Activated CD4-positive, alpha-beta T cell treated with anti-CD3 and anti-CD28 coated beads for 36 hours (primary cell): ENCODE measurements around the gene TNXB. TPM values are rescaled to one million over a fixed set of nuclear protein-coding genes. Genes with fewer than 3 reads are reported as not detected.
"Not testable (repeated sequence)": the region's sequence is repeated elsewhere in the genome, so short reads cannot be mapped to it uniquely, and the experiment has no call there.

Experiments
- ATAC-seq: fragments of 200-7000 bp; cut with Tn5 transposase; one replicate; pipeline ENCODE4 v1.10.0; 2021; ENCODE audit warnings: mild to moderate bottlenecking, moderate library complexity
- CTCF ChIA-PET: fragments of 350-600 bp; sonication (Branson Sonifier 250); formaldehyde crosslinking; loops from one replicate; lab custom pipeline; 2021; ENCODE audit warnings: antibody characterized with exemption; lab: Charles Lee
- POLR2A ChIA-PET: fragments of 350-600 bp; sonication (Branson Sonifier 250); formaldehyde crosslinking; loops from one replicate; lab custom pipeline; 2021; ENCODE audit warnings: antibody characterized with exemption, inconsistent platforms; lab: Charles Lee
- DNase-seq: peaks from one replicate; pipeline ENCODE4 v3.0.0-alpha.2; 2020
- H3K27ac Mint-ChIP-seq: one replicate; pipeline ENCODE4 v1.8.0; 2021; ENCODE audit warnings: mixed read lengths
- H3K27me3 Mint-ChIP-seq: one replicate; pipeline ENCODE4 v1.8.0; 2021; ENCODE audit warnings: mixed read lengths
- H3K36me3 Mint-ChIP-seq: one replicate; pipeline ENCODE4 v1.8.0; 2021; ENCODE audit warnings: low read depth, mixed read lengths
- H3K4me1 Mint-ChIP-seq: one replicate; pipeline ENCODE4 v1.8.0; 2021; ENCODE audit warnings: mixed read lengths
- H3K4me3 Mint-ChIP-seq: one replicate; pipeline ENCODE4 v1.8.0; 2021; ENCODE audit warnings: mild to moderate bottlenecking, moderate library complexity, mixed read lengths
- H3K9me3 Mint-ChIP-seq: one replicate; pipeline ENCODE4 v1.8.0; 2021; ENCODE audit warnings: low read depth, mixed read lengths
- intact Hi-C, 2 experiments: fragments of 100-400 bp; cut with DNase I in 1 of 2; cut with micrococcal nuclease in 1 of 2; formaldehyde crosslinking; loops; one replicate each; pipeline versions ENCODE4 v1.14.2 to v1.15.1; 2022 to 2024; cut with DNase I, micrococcal nuclease
- total RNA-seq, 2 experiments: library from RNA; stranded (reverse); gene quantifications; one replicate each; pipeline ENCODE4 v1.2.3, GENCODE V29; 2021

The TNXB gene
- total RNA-seq, 2 experiments from 2014 or later = 3.5 to 3.8 TPM

DNA sequence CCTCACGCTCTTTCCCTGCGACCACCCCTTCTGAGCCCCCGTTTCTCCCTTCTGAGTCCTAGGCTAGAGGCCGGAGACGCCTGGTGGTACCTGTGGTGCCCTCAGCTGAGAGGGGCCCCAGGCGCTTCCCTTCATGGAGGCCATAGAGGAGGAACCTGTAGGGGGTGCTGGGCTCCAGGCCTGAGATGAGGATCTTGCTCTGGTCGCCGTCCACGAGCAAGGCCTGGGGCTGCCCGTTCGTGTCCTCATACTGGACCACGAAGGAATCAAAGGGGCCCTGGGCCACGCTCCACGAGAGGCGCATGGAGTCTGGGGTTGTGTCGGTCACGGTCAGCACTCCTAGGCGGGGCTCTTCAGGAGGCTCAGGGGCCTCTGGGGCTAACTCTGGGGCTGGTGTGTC lies 64.2 kb downstream of the TNXB start:
- H3K27me3 Mint-ChIP-seq, H3K4me3 Mint-ChIP-seq, H3K4me1 Mint-ChIP-seq, H3K9me3 Mint-ChIP-seq, POLR2A ChIA-PET, CTCF ChIA-PET, H3K36me3 Mint-ChIP-seq, DNase-seq, H3K27ac Mint-ChIP-seq, ATAC-seq: not testable (repeated sequence)
- intact Hi-C loops = loop anchor here in 1 of 2 experiments (10.0 kb wide), 1 partner anchor 110 kb away; the partner anchor contains the start of genes PPT2 and PRRT1

DNA sequence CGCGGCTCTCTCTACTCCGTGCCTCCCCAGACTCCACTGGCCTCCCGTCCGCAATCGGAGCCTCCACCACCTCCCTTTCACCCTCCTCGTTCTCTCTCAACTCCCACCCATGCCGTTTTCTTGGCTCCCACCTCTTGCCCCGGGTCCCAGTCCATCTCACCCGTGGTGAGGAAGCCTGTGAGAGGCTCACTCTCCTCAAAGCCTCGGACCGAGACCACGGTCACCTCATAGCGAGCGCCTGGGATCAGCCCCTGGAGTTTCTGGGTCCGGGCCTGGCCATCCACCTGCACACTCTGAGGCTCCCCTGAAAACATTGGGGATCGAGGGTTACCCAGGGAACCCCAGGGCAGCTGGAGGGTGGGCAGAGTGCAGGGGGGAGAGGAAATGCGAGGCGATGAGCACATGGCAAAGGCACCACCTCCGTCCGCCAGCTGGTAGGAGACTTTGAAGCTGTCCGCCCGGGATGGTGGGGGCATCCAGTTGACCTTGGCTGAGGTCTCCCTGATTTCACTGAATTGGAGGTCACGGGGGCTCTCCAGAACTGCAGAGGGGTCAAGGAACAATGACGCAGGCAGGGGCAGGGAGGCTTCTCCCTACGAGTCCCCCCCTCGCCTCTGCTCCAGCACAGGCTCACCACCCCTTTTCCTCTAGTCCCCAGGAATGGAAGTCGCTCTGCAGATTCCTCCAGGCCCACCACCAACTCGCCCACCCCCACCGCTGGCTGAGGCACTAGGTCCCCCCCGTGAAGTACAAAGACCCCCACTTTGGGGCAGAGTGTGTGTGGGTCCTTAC lies 65.4 kb downstream of the TNXB start:
- H3K27me3 Mint-ChIP-seq, H3K27ac Mint-ChIP-seq, CTCF ChIA-PET, H3K9me3 Mint-ChIP-seq, DNase-seq, H3K4me3 Mint-ChIP-seq, H3K36me3 Mint-ChIP-seq, H3K4me1 Mint-ChIP-seq, POLR2A ChIA-PET, ATAC-seq: not testable (repeated sequence)
- intact Hi-C loops = loop anchor here in 1 of 2 experiments (10.0 kb wide), 1 partner anchor 111 kb away; the partner anchor contains the start of genes PPT2 and PRRT1

DNA sequence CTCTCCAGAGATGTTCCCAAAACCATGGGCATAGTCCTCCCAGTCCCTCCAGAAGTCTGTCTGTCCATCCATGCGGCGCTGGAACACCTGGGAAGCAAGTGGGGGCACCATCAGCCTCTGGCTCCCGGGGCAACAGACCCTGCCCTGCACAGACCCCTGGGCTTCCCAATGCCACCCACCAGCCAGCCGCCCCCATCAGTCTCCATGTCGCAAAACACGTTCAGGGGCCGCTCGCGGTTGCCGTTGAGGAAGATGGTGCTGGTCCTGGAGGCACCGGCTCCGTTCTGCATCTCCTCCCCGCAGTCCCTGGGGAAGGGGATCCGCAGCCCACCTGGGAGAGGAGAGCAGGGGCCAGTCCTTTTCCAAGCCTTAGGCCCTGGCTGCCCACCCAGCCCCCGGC lies 66.9 kb downstream of the TNXB start:
- H3K36me3 Mint-ChIP-seq, ATAC-seq, H3K27ac Mint-ChIP-seq, H3K27me3 Mint-ChIP-seq, CTCF ChIA-PET, H3K9me3 Mint-ChIP-seq, POLR2A ChIA-PET, DNase-seq, H3K4me1 Mint-ChIP-seq, H3K4me3 Mint-ChIP-seq: not testable (repeated sequence)
- intact Hi-C loops = loop anchor here in 1 of 2 experiments (10.0 kb wide), 1 partner anchor 113 kb away; the partner anchor contains the start of genes PPT2 and PRRT1

DNA sequence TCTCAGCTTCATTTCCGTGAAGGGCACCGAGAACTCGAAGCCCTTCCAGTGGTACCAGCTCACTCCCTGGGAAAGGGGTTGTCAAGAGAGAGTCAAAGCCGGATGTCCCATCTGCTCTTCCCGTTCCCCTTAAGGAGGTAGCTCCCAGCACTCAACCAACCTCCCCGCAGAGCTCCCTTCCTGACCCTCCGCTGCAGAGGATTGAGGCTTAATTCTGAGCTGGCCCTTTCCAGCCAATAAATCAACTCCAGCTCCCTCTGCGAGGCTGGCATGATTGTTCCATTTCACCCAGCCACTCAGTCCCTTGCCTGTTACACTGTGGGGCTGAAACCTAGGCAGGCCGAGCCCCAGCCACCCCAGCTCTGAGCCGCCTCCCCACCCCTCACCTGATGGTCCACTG lies 67.8 kb downstream of the TNXB start:
- DNase-seq, H3K27me3 Mint-ChIP-seq, ATAC-seq, H3K4me3 Mint-ChIP-seq, POLR2A ChIA-PET, H3K9me3 Mint-ChIP-seq, CTCF ChIA-PET, H3K27ac Mint-ChIP-seq, H3K36me3 Mint-ChIP-seq, H3K4me1 Mint-ChIP-seq: not testable (repeated sequence)
- intact Hi-C loops = loop anchor here in 1 of 2 experiments (10.0 kb wide), 1 partner anchor 113 kb away; the partner anchor contains the start of genes PPT2 and PRRT1

DNA sequence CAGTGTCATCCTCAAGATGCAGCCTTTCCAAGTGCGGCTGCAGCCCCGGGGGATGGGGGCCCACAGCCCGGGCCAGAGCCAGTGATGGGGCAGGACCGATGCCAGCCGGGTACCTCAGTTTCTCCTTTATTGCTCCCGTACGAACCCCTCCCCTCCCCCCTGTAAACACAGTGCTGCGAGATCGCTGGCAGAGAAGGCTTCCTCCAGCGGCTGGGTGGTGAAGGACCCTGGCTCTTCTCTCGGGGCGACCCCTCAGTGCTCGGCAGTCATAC lies 68.2 kb downstream of the TNXB start:
- DNase-seq, H3K27me3 Mint-ChIP-seq, H3K36me3 Mint-ChIP-seq, POLR2A ChIA-PET, ATAC-seq, H3K27ac Mint-ChIP-seq, H3K4me3 Mint-ChIP-seq, H3K4me1 Mint-ChIP-seq, CTCF ChIA-PET, H3K9me3 Mint-ChIP-seq: not testable (repeated sequence)
- intact Hi-C loops = loop anchor here in 1 of 2 experiments (10.0 kb wide), 1 partner anchor 114 kb away; the partner anchor contains the start of genes PPT2 and PRRT1

DNA sequence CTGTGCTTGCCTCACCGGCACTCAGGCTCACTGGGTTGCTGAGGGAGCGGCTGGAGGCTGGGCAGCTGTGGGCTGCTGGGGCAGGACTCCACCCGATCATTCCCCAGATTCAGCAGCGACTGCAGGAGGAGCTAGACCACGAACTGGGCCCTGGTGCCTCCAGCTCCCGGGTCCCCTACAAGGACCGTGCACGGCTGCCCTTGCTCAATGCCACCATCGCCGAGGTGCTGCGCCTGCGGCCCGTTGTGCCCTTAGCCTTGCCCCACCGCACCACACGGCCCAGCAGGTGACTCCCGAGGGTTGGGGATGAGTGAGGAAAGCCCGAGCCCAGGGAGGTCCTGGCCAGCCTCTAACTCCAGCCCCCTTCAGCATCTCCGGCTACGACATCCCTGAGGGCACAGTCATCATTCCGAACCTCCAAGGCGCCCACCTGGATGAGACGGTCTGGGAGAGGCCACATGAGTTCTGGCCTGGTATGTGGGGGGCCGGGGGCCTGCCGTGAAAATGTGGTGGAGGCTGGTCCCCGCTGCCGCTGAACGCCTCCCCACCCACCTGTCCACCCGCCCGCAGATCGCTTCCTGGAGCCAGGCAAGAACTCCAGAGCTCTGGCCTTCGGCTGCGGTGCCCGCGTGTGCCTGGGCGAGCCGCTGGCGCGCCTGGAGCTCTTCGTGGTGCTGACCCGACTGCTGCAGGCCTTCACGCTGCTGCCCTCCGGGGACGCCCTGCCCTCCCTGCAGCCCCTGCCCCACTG lies 68.7 kb downstream of the TNXB start:
- not testable (repeated sequence) for H3K36me3 Mint-ChIP-seq

DNA sequence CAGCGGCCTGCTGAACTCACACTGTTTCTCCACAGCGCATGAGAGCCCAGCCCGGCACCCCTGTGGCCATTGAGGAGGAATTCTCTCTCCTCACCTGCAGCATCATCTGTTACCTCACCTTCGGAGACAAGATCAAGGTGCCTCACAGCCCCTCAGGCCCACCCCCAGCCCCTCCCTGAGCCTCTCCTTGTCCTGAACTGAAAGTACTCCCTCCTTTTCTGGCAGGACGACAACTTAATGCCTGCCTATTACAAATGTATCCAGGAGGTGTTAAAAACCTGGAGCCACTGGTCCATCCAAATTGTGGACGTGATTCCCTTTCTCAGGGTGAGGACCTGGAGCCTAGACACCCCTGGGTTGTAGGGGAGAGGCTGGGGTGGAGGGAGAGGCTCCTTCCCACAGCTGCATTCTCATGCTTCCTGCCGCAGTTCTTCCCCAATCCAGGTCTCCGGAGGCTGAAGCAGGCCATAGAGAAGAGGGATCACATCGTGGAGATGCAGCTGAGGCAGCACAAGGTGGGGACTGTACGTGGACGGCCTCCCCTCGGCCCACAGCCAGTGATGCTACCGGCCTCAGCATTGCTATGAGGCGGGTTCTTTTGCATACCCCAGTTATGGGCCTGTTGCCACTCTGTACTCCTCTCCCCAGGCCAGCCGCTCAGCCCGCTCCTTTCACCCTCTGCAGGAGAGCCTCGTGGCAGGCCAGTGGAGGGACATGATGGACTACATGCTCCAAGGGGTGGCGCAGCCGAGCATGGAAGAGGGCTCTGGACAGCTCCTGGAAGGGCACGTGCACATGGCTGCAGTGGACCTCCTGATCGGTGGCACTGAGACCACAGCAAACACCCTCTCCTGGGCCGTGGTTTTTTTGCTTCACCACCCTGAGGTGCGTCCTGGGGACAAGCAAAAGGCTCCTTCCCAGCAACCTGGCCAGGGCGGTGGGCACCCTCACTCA lies 69.5 kb downstream of the TNXB start:
- H3K27me3 Mint-ChIP-seq, H3K4me3 Mint-ChIP-seq, ATAC-seq, H3K27ac Mint-ChIP-seq, H3K9me3 Mint-ChIP-seq, CTCF ChIA-PET, POLR2A ChIA-PET, H3K4me1 Mint-ChIP-seq, H3K36me3 Mint-ChIP-seq, DNase-seq: not testable (repeated sequence)
- intact Hi-C loops = loop anchor here in 1 of 2 experiments (10.0 kb wide), 1 partner anchor 115 kb away; the partner anchor contains the start of genes PPT2 and PRRT1

More for the DNA sequence above, 68.7 kb downstream of the TNXB start:
- H3K4me1 Mint-ChIP-seq, ATAC-seq, H3K4me3 Mint-ChIP-seq, H3K27ac Mint-ChIP-seq, H3K9me3 Mint-ChIP-seq, CTCF ChIA-PET, DNase-seq, POLR2A ChIA-PET, H3K27me3 Mint-ChIP-seq: not testable (repeated sequence)
- intact Hi-C loops = loop anchor here in 1 of 2 experiments (10.0 kb wide), 1 partner anchor 114 kb away; the partner anchor contains the start of genes PPT2 and PRRT1

DNA sequence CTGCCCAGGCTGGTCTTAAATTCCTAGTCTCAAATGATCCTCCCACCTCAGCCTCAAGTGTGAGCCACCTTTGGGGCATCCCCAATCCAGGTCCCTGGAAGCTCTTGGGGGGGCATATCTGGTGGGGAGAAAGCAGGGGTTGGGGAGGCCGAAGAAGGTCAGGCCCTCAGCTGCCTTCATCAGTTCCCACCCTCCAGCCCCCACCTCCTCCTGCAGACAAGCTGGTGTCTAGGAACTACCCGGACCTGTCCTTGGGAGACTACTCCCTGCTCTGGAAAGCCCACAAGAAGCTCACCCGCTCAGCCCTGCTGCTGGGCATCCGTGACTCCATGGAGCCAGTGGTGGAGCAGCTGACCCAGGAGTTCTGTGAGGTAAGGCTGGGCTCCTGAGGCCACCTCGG lies 70.3 kb downstream of the TNXB start:
- H3K27me3 Mint-ChIP-seq, CTCF ChIA-PET, H3K4me1 Mint-ChIP-seq, POLR2A ChIA-PET, H3K9me3 Mint-ChIP-seq, H3K36me3 Mint-ChIP-seq, H3K4me3 Mint-ChIP-seq, H3K27ac Mint-ChIP-seq, DNase-seq, ATAC-seq, intact Hi-C loops: not testable (repeated sequence)

DNA sequence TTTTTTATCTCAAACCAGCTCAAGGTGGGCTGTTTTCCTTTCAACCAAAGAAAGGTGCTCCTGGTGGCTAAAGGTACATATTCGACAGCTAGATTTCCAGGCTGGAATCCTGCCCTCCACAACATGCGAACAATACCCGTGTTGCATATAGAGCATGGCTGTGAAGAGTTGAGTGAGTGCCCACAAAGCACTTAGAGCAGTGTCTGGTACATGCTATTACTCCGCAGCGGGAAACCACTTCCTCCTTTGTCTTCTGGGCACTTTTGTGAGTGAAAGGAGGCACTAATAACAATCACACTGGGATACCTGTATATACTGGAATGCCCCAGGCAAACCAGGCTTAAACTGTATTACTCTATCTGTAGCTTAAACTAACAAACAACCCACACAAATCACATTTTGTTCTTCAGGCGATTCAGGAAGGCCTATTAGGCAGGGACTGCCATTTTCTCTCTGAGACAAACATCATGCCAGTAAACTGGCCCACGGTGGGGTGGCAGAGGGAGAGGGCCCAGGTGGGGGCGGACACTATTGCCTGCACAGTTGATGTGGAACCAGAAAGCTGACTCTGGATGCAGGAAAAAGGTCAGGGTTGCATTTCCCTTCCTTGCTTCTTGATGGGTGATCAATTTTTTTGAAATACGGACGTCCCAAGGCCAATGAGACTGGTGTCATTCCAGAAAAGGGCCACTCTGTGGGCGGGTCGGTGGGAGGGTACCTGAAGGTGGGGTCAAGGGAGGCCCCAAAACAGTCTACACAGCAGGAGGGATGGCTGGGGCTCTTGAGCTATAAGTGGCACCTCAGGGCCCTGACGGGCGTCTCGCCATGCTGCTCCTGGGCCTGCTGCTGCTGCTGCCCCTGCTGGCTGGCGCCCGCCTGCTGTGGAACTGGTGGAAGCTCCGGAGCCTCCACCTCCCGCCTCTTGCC lies 71.3 kb downstream of the TNXB start, which contains the start of gene CYP21A2:
CYP21A2 (plus strand) TSS at position 818 of the 927 bp plus-strand sequence; CDS start at position 826, 8 bp downstream.
- H3K36me3 Mint-ChIP-seq, POLR2A ChIA-PET, H3K4me1 Mint-ChIP-seq, DNase-seq, intact Hi-C loops, H3K27me3 Mint-ChIP-seq, H3K27ac Mint-ChIP-seq, H3K4me3 Mint-ChIP-seq, H3K9me3 Mint-ChIP-seq: not testable (repeated sequence)
- CTCF ChIA-PET = interaction anchor here (1.3 kb wide), 1 partner anchor 10 kb away, joined by 5 read pairs; no protein-coding TSS in a partner anchor
- peak; percentile 80 for ATAC-seq

DNA sequence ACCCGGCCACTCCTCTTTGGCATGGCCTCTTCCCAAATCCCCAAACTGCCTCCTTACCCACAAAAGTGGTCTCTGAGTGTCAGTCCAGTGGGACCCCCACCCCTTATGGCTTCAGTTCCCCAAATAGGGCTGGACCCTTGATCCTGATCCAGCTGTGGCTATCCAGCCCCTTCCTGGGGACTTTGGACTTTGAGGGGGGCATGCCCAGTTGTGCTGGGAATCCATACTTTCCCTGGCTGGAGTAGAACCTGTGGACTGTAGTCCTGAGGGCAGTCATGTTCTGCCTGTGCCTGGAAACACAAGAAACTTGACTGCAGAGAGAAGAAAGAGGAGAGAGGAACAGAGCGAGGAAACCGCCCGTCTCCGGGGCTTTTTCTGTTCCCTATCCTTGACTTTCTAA lies 72.0 kb downstream of the TNXB start:
- not testable (repeated sequence) for H3K27me3 Mint-ChIP-seq, H3K4me1 Mint-ChIP-seq

More for the DNA sequence above, 72.0 kb downstream of the TNXB start:
- H3K4me3 Mint-ChIP-seq, DNase-seq, H3K27ac Mint-ChIP-seq, H3K36me3 Mint-ChIP-seq, POLR2A ChIA-PET, ATAC-seq, H3K9me3 Mint-ChIP-seq, intact Hi-C loops: not testable (repeated sequence)
- CTCF ChIA-PET = interaction anchor here (1.3 kb wide), 1 partner anchor 11 kb away, joined by 5 read pairs; no protein-coding TSS in a partner anchor
